RWPE1 (cell line): Measurements from ENCODE around the gene RAB7B.

Experiments used
- CTCF ChIA-PET: fragments of 350-600 bp; sonication (Branson Sonifier 250); formaldehyde crosslinking; extraction: SDS; loops from one replicate; lab custom pipeline; 2021; lab: Yijun Ruan, JAX
- POLR2A ChIA-PET: fragments of 400-600 bp; formaldehyde crosslinking; extraction: SDS; loops from one replicate; lab custom pipeline; 2020; ENCODE audit warnings: antibody characterized with exemption; ENCODE audit not compliant: low non-redundant PET; lab: Yijun Ruan, JAX
- DNase-seq: peaks from one replicate; pipeline ENCODE4 v3.0.0; 2012; ENCODE audit warnings: low spot score
- H3K27ac ChIP-seq: fragments of 450-650 bp; 2 replicates; pipeline ENCODE4 v1.5.1; 2017
- CTCF ChIP-seq: fragments of 450-650 bp; conservative IDR thresholded peaks from 2 replicates; pipeline ENCODE4 v1.5.1; 2017; ENCODE audit warnings: low read depth, mild to moderate bottlenecking

The RAB7B gene

GRCh38 chr1:206047271-206047670 lies 44.1 kb upstream of the RAB7B start:
- CTCF ChIA-PET: interaction anchor here (1.4 kb wide), 1 partner anchor 59 kb away, joined by 5 read pairs; no protein-coding TSS in a partner anchor
- no peak overlapping the region for H3K27ac ChIP-seq
- no peak for TF ChIP-seq CTCF
- POLR2A ChIA-PET: interaction anchor here (0.6 kb wide), 1 partner anchor 29 kb away, joined by 3 read pairs; no protein-coding TSS in a partner anchor
- no peak for DNase-seq

GRCh38 chr1:206041640-206042039 lies 38.4 kb upstream of the RAB7B start:
- peak overlapping the region; percentile 32; the same call in 1 of the 2 replicates for H3K27ac ChIP-seq
- TF ChIP-seq CTCF: no peak
- POLR2A ChIA-PET: no interaction called here
- peak; percentile 59 for DNase-seq
- CTCF ChIA-PET: interaction anchor here (0.6 kb wide), 1 partner anchor 11 kb away, joined by 3 read pairs; no protein-coding TSS in a partner anchor

DNA sequence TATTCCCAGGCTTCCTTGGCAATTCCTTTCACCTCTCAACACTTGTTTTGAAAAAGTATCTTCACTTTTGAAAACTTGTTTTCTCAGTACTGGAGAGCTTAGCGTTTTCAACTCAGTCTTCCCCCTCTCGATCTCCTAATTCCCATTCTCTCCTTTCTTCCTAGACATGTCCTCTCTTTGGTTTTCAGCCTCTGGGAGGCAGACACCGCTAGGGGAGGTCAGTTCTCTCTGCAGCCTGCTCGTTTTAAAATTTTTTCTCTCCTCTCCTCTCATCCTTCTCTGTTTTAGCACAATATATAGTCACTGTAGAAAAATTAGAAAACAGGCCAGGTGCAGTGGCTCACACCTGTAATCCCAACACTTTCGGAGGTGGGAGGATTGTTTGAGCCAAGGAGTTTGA lies 37.1 kb upstream of the RAB7B start:
- CTCF ChIA-PET: interaction anchor here (0.8 to 1.0 kb wide), 2 partner anchors 10 to 11 kb away, joined by 4 to 10 read pairs; no protein-coding TSS in a partner anchor
- TF ChIP-seq CTCF: no peak
- no peak for DNase-seq
- H3K27ac ChIP-seq: no peak overlapping the region
- POLR2A ChIA-PET: no interaction called here

DNA sequence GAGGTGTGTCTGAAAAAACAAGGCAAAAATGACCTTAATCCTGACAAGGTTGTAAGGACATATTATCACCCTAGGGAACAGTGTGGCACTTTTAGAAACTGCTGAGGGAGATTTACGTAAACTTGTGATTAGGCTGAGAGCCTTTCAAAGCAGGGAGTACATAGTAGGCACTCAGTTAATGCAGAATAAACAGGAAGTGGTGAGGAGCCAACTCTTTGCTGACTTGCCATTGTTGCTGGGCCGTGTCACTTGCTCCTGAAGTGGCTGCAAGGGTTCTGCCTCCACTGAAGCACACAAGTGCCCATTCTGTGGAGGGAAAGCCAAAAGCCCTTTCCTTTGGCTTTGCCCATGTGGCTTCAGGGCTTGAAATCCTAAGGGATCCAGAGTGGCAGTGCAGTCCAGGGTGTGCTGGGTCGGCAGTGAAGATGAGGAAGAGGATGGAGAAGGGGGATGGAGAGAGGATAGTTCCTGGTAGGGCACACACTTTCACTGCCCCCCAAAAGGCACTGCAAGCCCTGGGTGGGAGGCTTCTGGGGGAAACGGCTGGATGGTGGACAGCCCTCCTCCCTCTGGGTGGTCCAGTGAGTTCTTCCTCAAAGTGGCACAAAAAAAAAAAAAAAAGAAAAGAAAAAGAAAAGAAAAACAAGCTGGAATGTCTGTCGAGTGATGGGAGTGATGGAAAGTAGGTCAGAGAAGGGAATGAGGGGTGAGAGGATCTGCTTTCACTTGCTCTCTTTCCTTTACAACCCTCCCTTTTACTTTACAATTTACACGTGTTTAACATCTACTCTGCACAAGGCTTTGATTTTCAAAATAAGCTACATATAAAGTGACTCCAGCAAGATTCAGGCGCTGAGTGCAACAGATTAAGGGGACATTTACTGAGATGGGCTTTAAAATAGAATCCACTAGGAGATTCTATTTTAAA lies 36.1 kb upstream of the RAB7B start:
- ChIA-PET POLR2A (no interaction called here), CTCF (interaction anchor here (0.7 to 1.0 kb wide), 4 partner anchors 9 to 423 kb away, joined by 3 to 11 read pairs (median 7); no protein-coding TSS in a partner anchor)
- DNase-seq: no peak
- no peak for TF ChIP-seq CTCF
- H3K27ac ChIP-seq: no peak overlapping the region

GRCh38 chr1:206037581-206037980 lies 34.4 kb upstream of the RAB7B start:
- CTCF ChIA-PET: interaction anchor here (0.5 to 1.1 kb wide), 3 partner anchors 60 to 1458 kb away, joined by 3 to 5 read pairs (median 4); partner anchors contain the start of gene CR1
- POLR2A ChIA-PET: no interaction called here
- no peak overlapping the region for H3K27ac ChIP-seq
- no peak for DNase-seq
- no peak for TF ChIP-seq CTCF

- TF ChIP-seq CTCF: no peak
Measured at GRCh38 chr1:206036663-206037455, 33.7 kb upstream of the RAB7B start.

More at GRCh38 chr1:206036663-206037455, 33.7 kb upstream of the RAB7B start:
- CTCF ChIA-PET: interaction anchor here (0.5 to 1.1 kb wide), 5 partner anchors 26 to 1459 kb away, joined by 3 to 13 read pairs (median 4); partner anchors contain the start of gene CR1
- DNase-seq: no peak
- H3K27ac ChIP-seq: no peak overlapping the region
- POLR2A ChIA-PET: no interaction called here
